Measurements from ENCODE around the gene NUDT16L1. TPM values are rescaled to one million over a fixed set of nuclear protein-coding genes. Genes with fewer than 3 reads are reported as not detected.

NUDT16L1 gene
- total and polyA plus RNA-seq, 2 of the 8 experiments (the other 6 are each of a cell fraction or from before 2014, with no cell fraction given), result 34.8 to 77.3 TPM

- 94% methylated on average over 15 of the region's 26 CpGs; no CpG with 5 or more reads in 1 of the 2 experiments for WGBS, 2 experiments (ENCODE audit: extremely low coverage in 1 of 2, insufficient coverage in 1 of 2, insufficient read length in 1 of 2, insufficient replicate concordance in 2 of 2, low coverage in 1 of 2, low lambda C conversion rate in 2 of 2, missing lambda C conversion rate in 1 of 2)
- TF ChIP-seq CREB1 (IDR thresholded peaks at IDR 0.05) (no peak), POLR2A (IDR thresholded peaks at IDR 0.05; ENCODE audit: control extremely low read depth in 1 of 2, low read depth in 2 of 2, low read length in 2 of 2) (0 out of 3 replicates have a peak, but pooled peaks of 1 of the 2 experiments have one; percentile 3)
- Histone ChIP-seq H2BK20ac (ENCODE audit: low read length) (no peak overlapping the region), H3K4me2 (ENCODE audit: insufficient read depth in 1 of 2, low read depth in 2 of 2, low read length in 2 of 2) (no peak overlapping the region), H3K79me2 (ENCODE audit: control insufficient read depth in 1 of 2, insufficient read depth in 2 of 2, low read length in 2 of 2) (no peaks in the 10 kb centered on the region), H4K5ac (ENCODE audit: insufficient read length, low read depth, low read length) (no peak overlapping the region), H4K20me1 (replicated peaks in 1 of 2; ENCODE audit: control insufficient read depth in 1 of 2, insufficient read depth in 2 of 2, low read length in 2 of 2) (peaks cover 0 to 12% of the 10 kb centered on the region in 2 experiments), H3K4ac (replicated peaks; ENCODE audit: insufficient read length, low read depth, low read length) (no peak overlapping the region), H3K27me3 (replicated peaks in 1 of 4; ENCODE audit: control insufficient read depth in 3 of 4, extremely low read depth in 1 of 4, insufficient read depth in 3 of 4, low read length in 3 of 4) (no peaks in the 10 kb centered on the region), H3K23ac (ENCODE audit: insufficient read length) (no peak overlapping the region), H4K91ac (replicated peaks; ENCODE audit: insufficient read length, low read length) (no peak overlapping the region), H2BK12ac (ENCODE audit: low read depth, low read length) (no peak overlapping the region), H3K18ac (ENCODE audit: extremely low read depth, low read length) (no peak overlapping the region), H3K79me1 (ENCODE audit: low read depth, low read length) (no peaks in the 10 kb centered on the region), H3K56ac (replicated peaks; ENCODE audit: insufficient read length, low read depth, low read length) (no peak overlapping the region), H3K9me3 (ENCODE audit: insufficient read depth in 2 of 2, low read depth in 1 of 2, low read length in 1 of 2) (no peaks in the 10 kb centered on the region), H3K23me2 (ENCODE audit: low read depth, low read length) (no peaks in the 10 kb centered on the region), H3K9ac (replicated peaks in 1 of 4; ENCODE audit: extremely low read depth in 1 of 4, low read depth in 3 of 4, low read length in 3 of 4) (no peak overlapping the region), H3K4me1 (replicated peaks in 1 of 4; ENCODE audit: control insufficient read depth in 3 of 4, insufficient read depth in 4 of 4, low read length in 3 of 4) (no peaks in the 10 kb centered on the region), H3K27ac (ENCODE audit: low read depth, low read length) (no peak overlapping the region), H2AK5ac (ENCODE audit: low read depth, low read length) (no peak overlapping the region), H2BK5ac (ENCODE audit: low read depth, low read length) (no peak overlapping the region; the same call in 1 of the 2 replicates), H2BK15ac (ENCODE audit: low read length) (no peak overlapping the region), H2AFZ (ENCODE audit: low read length) (no peak overlapping the region), H4K8ac (ENCODE audit: extremely low read depth, insufficient read depth, low read length) (no peak overlapping the region), H3K14ac (ENCODE audit: insufficient read length) (no peak overlapping the region), H3K36me3 (ENCODE audit: control insufficient read depth in 2 of 4, insufficient read depth in 4 of 4, low read length in 3 of 4) (peaks cover 2 to 20% (median 6%) of the 10 kb centered on the region in 4 experiments; a peak in 5 of 8 replicates), H3K4me3 (ENCODE audit: extremely low read depth in 1 of 4, insufficient read depth in 2 of 4, low read depth in 3 of 4, low read length in 4 of 4) (no peak overlapping the region), H2BK120ac (replicated peaks; ENCODE audit: low read depth, low read length) (no peak overlapping the region)
- POLR2A ChIA-PET (ENCODE audit: partially characterized antibody), result interaction anchor here (1.0 to 1.8 kb wide), 3 partner anchors 12 to 15 kb away, joined by 3 to 16 read pairs (median 4); partner anchors contain the start of gene NUDT16L1
- CTCF ChIA-PET (ENCODE audit: partially characterized antibody), result interaction anchor here (0.8 to 2.7 kb wide), 23 partner anchors 8 to 191 kb away, joined by 3 to 18 read pairs (median 6); no protein-coding TSS in a partner anchor
- no peak for FAIRE-seq
- DNase-seq (ENCODE audit: low read depth in 1 of 2, low spot score in 2 of 2), result no peak
These were observed 11.2 kb upstream of the NUDT16L1 start for GRCh38 chr16:4682084-4682591.

Data from H1 (cell line).